Activated gamma-delta T cell (primary cell): ENCODE data around the gene CGN.
"Not testable (repeated sequence)": the region's sequence is repeated elsewhere in the genome, so short reads cannot be mapped to it uniquely, and the experiment has no call there.

Experiments used
- DNase-seq: peaks from one replicate; lab custom pipeline; 2025; lab: John Stamatoyannopoulos, UW

CGN gene

DNA sequence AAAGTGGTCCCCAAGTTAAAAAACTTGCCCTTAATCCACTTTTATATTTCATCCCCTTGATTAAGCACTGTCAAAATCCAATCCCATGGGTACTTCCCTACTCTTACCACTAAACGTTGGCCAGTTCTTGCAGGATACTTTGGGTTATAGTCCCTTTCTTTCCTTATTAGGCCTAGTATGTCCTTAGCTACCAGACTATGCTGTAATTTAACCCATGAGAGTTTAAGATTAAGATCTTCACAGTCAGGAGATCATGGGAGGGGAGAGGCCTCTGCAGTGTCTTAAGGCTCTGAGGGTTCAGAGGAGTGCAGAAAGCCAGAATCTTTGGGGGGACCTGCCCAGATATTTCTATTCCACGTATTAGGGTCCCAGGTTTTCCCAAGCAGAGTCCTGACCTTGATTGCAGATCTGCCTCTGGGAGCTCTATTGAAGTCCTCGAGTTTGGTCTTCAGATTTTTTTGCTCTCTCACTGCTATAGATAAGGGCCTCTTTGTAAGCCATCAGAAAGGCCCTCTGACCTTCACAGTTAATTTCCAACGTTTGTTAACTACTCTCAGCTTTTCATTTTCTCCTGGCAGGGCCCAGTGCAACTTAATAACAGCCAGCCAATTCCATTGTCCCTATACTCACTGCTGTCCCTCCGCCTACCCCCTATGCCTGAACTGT is 9.0 kb upstream of the CGN start:
- no peak for DNase-seq

DNA sequence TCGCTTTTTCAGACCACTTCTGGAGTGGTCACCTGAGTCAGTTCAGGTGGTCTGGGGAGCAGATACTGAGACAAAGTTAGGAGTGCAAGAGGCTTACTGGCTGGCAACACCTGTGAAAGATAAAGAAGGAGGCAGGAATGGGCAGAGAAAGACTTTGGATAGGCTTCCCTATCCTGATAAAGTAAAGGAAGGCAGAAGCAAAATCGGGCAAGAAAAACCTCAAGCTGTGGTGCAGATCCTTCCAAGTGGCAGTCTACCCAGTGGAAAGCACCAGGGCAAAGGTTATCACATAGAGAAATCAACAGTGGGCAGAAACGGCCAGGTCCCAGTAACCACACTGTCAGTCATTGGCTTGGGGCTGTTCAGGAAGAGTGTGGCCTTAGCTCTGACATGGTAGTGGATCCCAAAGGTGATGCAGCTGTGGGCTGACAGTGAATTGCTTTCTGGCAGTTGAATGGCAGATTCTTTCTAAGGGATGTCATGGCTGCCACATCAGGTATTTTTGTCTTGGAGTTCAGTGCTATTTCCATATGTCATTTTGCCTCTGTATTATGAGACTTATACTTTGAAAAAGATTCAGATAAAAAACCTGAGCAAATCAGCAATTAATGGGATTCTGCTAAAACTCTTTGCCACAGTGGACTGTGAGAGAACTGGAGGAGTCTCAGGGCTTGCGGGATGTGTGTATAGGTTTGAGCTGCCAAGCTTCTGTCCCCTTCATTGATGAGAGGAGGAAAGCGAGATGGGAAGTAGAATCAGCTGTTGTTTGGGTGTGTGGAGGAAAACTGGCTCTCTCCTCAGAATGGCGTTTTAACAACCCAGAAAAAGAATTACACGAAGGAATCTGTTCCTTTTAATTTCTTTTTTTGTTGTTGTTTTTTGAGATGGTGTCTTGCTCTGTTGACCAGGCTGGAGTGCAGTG is 8.1 kb upstream of the CGN start:
- DNase-seq: no peak

DNA sequence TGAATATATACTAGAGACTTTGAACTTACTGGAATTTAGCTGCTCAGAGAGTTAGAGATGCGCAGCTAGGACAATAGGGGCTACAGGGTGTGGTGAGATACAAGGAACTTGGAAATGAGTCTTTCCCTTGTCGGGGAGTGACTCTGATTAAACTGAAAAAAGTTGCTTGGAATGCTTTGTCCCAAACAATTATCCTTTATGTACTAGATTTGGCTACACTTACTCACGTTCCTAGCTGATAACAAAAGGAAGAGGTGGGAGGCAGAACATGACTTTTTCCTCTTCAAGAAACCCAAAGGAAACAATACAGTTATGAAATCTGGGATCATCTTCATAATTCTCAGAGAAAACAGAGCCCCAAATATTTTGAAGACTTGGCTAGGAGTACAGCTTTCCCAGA is 6.9 kb upstream of the CGN start:
- DNase-seq: no peak

DNA sequence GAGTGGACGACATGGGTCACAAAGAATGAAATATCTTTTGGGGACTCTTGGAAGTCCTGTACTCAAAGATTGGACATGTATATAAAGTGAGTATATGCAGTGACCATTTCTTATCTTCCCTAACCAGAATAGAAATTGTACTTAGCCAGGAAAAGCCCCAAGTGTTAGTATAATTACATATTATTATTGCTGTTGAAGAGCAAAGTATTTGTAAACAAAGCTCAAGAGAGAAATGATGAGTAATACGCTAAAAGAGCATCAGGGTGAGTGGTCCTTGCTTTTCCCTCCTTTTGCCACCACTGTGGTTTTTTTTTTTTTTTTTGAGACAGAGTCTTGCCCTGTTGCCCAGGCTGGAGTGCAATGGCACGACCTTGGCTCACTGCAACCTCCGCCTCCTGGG is 6.4 kb upstream of the CGN start:
- no peak for DNase-seq

DNA sequence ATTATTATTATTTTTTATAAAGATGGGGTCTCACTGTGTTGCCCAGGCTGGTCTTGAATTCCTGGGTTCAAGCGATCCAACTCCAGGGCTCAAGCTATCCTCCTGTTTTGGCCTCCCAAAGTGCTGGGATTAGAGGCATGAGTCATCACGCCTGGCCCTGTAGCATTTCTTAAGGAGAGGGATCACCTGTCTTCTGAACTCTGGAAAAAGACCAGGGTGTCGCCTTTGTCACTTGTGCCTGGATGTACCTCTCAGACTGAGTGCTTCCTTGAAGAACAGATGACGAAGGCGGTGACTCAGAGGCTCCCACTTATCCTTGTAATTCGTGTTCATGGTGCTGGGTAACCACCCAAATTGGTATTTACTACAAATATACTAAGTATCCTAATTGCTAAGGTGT is 2.4 kb upstream of the CGN start:
- no peak for DNase-seq

DNA sequence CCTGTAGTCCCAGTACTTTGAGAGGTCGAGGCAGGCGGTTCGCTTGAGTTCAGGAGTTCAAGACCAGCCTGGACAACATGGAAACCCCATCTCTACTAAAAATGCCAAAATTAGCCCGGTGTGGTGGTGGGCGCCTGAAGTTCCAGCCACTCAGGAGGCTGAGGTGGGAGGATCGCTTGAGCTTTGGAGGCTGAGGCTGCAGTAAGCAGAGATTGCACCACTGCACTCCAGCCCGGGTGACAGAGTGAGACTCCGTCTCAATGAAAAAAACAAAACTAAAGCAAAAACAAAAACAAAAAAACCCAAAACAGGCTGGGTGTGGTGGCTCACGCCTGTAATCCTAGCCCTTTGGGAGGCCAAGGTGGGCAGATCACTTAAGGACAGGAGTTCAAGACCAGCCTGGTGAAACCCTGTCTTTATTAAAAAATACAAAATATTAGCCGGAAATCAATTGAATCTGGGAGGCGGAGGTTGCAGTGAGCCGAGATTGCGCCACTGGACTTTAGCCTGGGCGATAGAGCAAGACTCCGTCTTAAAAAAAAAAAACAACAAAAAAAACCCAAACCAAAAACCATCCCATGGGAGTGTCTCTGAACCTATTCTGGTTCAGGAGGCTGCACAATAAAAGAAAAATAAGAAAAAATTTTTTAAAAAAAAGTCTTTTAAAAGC is 1.7 kb upstream of the CGN start:
- no peak for DNase-seq

DNA sequence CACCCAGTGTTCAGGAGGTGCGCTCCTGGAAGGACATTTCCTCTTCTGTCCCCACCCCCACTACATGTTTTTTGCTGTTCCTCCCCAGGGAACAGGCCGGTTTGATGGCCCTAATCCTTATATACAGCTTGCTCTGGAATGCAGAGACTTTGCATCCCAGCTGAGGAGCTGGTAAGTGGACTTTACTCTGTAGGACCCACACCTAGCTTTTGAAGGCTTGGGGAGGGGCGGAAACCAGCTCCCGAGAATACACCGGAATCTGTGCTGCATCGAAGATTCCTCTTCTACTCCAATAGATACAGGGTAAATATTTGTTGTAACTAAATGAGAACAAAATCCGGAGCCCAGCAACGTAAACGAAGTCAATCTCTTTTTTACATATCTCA is 1.2 kb upstream of the CGN start:
- DNase-seq: no peak

DNA sequence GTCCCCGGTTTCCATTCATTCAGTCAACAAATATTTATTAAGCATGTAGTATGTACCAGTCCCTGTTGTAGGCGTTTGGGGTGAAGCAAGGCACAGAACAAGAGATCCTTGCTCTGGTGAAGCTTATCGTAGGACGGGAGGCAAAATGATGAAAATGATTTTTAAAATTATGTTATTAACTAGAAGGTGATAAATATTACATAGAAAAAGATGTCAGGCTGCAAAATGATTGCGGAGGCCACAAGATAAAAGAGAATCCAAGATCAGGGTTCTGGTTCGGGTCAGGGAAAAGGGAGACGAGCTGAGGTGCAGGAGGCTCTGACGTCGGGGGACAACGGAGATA is 602 bp upstream of the CGN start:
- DNase-seq: no peak

DNA sequence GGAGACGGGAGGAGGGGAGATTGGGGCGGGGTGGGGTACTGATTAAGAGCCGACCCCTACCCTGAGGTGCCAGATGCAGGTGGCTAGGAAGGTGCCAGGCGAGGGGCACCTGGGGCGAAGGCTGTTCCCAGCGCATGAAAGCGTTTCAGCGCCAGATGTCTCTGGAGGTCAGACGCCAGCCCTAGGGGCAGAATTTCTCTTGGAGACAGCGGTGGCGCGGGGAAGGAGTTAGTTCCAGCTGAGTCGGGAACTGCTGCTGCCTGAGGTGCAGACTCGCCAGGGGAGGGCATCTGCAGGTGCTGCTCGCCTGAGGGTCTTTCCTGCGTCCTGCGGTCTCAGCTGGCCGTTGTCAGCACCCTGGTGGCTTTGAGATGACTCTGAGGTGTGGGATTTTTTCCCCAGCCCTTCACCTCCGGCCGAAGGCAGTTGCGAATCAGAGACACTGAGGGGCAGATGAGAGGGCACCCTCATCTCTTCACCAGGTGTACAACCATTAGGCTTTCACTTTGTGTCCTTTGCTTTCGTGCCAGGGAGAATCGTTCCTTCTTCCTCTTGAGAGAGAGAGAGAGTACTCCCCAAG is 539 bp downstream of the CGN start:
- no peak for DNase-seq

DNA sequence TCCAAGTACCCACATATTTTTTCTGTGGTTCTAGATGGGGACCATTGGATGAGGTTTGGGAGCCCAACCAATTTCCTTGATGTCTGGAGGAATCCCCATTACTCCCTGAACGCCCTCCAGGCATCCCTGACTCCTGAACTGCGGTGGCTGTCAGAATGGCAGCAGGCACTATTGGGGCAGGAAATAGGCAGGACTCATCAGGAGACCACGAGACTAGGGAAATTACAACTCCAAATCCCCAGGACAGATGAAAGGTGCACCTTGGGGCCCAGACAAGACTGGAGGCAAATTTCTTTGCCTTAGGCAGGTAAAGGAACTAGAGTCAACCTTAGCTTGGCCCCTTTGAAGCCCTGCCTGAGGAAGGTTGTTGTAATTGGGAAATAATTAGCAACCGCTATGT is 1.1 kb downstream of the CGN start:
- DNase-seq: no peak

DNA sequence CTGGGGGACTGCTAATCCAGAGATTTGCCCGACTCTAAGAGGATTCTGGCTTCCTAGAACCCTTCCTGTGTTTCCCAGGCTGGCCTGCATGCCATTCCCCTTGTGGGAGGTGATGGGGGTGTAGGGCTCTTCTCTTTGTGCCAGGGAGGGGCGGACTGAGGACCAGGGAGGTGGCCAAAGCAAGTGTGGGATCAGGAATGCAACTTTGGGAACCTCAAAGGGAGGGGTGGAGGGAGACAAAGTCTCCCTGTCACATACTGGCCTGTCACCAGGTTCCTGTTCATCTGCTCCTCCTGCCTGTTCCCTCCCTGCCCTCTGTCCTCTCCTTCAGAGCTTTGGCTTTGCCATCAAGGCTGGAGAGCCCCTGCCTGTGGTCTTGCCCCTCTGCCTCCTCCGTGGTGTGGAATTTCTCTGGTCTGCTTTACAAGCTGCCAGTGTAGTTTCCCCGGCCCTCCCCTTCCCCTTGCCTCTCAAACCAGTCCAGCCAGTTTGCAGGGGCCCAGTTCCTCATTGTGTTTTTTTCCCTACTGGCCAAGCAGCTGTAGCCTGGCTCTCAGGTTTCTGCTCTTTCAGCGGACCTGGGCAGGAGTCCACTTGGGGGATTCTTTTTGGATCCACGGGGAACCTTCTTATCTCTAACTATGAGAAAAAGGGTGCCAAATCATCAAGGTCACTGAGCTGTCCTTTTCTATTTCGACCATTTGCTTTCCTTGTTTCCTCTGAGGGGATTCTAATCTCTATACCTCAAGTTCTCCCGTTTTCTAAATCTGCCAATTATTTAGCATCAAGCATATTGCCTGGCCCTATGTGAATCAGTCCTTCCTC is 1.8 kb downstream of the CGN start:
- no peak for DNase-seq

DNA sequence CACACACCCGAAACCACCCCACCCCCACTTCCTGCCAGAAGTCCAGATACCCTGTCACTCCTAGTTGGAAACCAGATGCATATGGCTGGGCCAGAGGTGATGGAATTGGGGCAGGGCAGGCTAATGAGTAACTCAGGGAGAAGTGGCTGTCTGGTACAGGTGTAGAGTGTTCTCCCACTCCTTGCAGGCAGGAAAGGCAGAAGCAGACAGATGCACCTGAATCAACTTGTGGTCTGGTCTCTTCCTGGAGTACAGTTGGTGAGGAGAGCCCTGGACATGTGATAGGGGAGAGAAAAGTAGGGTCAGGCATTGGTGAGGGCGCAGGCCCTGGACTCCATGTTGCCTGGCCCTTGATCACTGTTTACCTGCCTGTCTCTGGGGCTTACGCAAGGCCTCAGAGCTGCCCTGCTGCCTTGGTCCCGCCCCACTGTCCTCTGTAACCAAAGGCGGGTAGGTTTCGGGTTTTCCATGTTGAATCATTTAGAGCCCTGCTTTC is 2.5 kb downstream of the CGN start:
- DNase-seq: no peak

DNA sequence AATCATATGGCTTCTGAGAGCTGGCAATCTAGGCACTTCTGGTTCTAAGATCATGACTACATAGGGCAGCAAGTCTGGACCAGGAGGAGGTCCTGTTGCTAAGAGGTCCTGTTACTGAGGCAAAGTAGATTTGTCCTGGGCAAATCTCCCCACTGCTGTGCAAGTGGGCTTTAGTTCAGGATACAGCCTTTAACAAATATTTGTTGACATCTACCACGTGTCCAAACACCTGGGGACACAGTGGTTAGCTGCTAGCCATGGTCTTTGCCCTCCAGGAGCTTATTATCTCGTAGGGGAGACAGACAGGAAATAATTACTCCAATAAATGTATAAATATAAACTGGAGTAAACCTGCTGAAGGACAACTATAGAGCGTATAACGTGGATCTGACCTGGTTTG is 3.2 kb downstream of the CGN start:
- DNase-seq: no peak

DNA sequence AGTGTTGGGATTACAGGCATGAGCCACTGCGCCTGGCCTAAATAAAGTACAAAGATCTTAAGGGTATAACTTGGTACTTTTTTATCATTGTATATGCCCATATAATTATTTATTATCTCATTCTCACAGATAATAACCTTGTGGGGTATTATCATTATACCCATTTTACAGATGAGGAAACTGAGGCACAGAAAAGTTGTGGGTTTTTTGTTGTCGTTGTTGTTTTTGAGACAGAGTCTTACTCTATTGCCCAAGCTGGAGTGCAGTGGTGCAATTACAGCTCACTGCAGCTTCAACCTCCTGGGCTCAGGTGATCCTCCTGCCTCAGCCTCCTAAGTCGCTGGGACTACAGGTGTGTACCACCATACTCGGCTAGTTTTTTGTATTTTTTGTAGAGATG is 4.1 kb downstream of the CGN start:
- no peak for DNase-seq

DNA sequence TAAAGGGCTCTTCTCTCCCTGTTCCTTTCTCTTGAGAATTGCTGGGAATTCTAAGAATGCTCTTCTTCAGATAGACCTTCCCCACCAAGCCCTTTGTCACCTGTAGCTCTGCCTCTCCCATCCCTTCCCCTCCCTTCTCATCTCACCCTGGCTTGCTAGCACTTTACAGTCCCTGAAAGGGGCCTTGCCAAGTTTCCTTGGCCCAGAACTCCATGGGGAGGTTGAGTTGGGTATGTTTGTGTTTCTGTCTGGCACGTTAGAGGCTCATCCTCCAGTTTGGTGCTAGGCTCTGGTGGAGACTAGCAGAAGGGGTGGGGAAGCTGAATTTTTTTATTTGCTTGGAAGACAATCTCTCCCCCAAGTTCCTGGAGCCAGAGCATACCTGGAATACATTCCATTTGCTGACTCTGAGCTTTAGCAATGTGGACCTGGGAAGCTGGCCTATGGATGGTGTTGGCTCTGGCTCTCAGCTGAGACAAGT is 4.9 kb downstream of the CGN start:
- no peak for DNase-seq

DNA sequence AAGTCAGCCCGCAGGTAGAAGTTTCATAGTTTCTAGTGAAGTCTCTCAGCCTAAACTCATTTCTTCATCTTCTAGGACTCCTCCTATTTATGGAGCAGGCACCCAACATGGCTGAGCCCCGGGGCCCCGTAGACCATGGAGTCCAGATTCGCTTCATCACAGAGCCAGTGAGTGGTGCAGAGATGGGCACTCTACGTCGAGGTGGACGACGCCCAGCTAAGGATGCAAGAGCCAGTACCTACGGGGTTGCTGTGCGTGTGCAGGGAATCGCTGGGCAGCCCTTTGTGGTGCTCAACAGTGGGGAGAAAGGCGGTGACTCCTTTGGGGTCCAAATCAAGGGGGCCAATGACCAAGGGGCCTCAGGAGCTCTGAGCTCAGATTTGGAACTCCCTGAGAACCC is 7.2 kb downstream of the CGN start:
- DNase-seq: no peak

DNA sequence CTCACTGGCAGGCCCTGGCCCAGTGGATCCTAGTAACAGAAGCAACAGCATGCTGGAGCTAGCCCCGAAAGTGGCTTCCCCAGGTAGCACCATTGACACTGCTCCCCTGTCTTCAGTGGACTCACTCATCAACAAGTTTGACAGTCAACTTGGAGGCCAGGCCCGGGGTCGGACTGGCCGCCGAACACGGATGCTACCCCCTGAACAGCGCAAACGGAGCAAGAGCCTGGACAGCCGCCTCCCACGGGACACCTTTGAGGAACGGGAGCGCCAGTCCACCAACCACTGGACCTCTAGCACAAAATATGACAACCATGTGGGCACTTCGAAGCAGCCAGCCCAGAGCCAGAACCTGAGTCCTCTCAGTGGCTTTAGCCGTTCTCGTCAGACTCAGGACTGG is 7.7 kb downstream of the CGN start:
- no peak for DNase-seq

DNA sequence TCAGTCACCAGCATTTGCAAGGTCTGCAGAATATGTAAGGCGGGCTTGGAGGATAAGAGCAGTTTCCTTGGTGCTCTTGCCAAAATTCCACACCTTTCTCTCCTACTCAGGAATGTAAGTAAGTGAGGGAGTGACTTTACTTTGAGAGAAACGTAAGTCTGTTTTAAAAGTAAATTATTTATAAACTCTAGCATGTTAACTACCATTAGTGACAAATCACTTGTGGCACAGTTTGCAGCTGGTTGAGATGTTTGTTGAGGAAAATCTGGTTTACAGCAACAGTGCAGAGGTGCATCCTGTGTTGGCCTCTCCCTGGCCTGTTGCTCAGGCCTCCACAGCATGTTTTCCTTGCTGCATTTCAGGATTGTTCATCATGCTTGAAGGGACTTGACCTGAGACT is 8.5 kb downstream of the CGN start:
- no peak for DNase-seq

DNA sequence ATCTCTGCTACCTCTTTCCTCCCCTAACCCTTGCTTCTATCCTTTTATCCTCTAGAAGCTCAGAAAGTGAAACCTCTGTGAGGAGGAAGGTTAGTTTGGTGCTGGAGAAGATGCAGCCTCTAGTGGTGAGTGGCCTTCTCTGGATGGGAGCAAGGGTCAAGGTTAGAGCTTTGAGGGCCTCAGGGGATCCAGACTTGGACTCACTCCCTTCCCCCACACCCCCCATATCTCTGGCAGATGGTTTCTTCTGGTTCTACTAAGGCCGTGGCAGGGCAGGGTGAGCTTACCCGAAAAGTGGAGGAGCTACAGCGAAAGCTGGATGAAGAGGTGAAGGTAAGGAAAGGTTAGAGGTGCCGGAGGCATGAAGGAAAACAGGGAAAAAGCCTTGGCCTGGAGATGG is 9.2 kb downstream of the CGN start:
- no peak for DNase-seq

DNA sequence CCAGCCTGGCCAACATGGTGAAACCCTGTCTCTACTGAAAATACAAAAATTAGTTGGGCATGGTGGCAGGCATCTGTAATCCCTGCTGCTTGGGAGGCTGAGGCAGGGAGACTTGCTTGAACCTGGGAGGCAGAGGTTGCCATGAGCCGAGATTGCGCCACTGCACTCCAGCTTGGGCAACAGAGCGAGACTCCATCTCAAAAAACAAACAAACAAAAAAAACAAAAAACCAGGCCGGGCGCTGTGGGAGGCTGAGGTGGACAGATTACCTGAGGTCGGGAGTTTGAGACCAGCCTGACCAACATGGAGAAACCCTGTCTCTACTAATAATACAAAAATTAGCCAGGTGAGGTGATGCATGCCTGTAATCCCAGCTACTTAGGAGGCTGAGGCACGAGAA is 11.2 kb downstream of the CGN start:
- DNase-seq: not testable (repeated sequence)

DNA sequence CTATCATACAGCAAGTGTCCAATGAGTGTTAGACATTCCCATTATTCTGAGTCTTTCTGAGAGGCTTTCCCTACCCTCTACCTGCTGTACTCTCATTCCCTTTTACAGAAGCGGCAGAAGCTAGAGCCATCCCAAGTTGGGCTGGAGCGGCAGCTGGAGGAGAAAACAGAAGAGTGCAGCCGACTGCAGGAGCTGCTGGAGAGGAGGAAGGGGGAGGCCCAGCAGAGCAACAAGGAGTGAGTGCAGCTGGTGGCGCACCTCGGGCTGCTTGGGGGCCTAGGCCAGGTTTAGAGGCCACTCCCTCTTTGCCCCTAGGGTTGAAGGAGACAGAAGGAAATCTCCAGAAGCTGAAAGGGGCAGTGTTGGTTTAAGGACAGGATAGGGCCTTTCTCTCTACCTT is 12.1 kb downstream of the CGN start:
- no peak for DNase-seq

DNA sequence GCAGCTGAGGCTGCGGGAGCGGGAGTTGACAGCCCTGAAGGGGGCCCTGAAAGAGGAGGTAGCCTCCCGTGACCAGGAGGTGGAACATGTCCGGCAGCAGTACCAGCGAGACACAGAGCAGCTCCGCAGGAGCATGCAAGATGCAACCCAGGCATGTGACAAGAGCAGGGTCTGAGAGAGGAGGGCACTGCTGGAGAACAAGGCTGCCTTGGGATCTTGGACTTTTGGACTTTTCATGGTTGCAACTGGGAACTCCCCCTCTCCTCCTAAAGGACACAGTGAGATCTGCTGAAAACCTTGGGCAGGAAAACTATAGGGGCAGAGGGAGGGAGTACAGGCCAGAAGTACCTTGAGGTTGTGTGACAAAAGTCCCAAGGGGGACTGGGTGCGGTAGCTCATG is 13.5 kb downstream of the CGN start:
- DNase-seq: no peak
